T-helper 1 cell treated with Interleukin-12 subunit alpha and Interleukin-12 subunit beta and Interleukin-4 antibody, amounts not matched to agents 30 μg/mL and 1 μg/mL, for 36 hours (primary cell): Measurements from ENCODE around the gene HNRNPU.

Experiments used
- H3K27ac Mint-ChIP-seq: one replicate; pipeline ENCODE4 v1.8.0; 2021; ENCODE audit warnings: mild to moderate bottlenecking, mixed read lengths
- H3K27me3 Mint-ChIP-seq: one replicate; pipeline ENCODE4 v1.8.0; 2021; ENCODE audit warnings: low read depth, mixed read lengths
- H3K36me3 Mint-ChIP-seq: one replicate; pipeline ENCODE4 v1.8.0; 2021; ENCODE audit warnings: low read depth, mixed read lengths
- H3K4me1 Mint-ChIP-seq: one replicate; pipeline ENCODE4 v1.8.0; 2021; ENCODE audit warnings: low read depth, mixed read lengths
- H3K4me3 Mint-ChIP-seq: one replicate; pipeline ENCODE4 v1.8.0; 2021; ENCODE audit warnings: mild to moderate bottlenecking, moderate library complexity, mixed read lengths
- H3K9me3 Mint-ChIP-seq: one replicate; pipeline ENCODE4 v1.8.0; 2021; ENCODE audit warnings: mixed read lengths

The HNRNPU gene

GRCh38 chr1:244869364-244869827 is 5.1 kb upstream of the HNRNPU start:
- Mint-ChIP-seq H3K27me3 (no peaks in the 10 kb centered on the region), H3K36me3 (no peaks in the 10 kb centered on the region), H3K4me1 (peaks cover 14% of the 10 kb centered on the region), H3K9me3 (no peaks in the 10 kb centered on the region), H3K27ac (no peak overlapping the region), H3K4me3 (no peak overlapping the region)

- Mint-ChIP-seq H3K27ac (no peak overlapping the region), H3K36me3 (peaks cover 4% of the 10 kb centered on the region), H3K27me3 (no peaks in the 10 kb centered on the region), H3K4me3 (no peak overlapping the region), H3K4me1 (peaks cover 14% of the 10 kb centered on the region), H3K9me3 (no peaks in the 10 kb centered on the region)
Observed at GRCh38 chr1:244868484-244869363, 4.4 kb upstream of the HNRNPU start.

- Mint-ChIP-seq H3K4me3 (no peak overlapping the region), H3K4me1 (peaks cover 20% of the 10 kb centered on the region), H3K27me3 (no peaks in the 10 kb centered on the region), H3K27ac (no peak overlapping the region), H3K9me3 (no peaks in the 10 kb centered on the region), H3K36me3 (peaks cover 17% of the 10 kb centered on the region)
Observed at GRCh38 chr1:244866355-244866754, 2.0 kb upstream of the HNRNPU start.

GRCh38 chr1:244865820-244866219 is 1.5 kb upstream of the HNRNPU start:
- Mint-ChIP-seq H3K4me3 (no peak overlapping the region), H3K4me1 (peaks cover 25% of the 10 kb centered on the region), H3K27me3 (no peaks in the 10 kb centered on the region), H3K36me3 (peaks cover 21% of the 10 kb centered on the region), H3K27ac (no peak overlapping the region), H3K9me3 (no peaks in the 10 kb centered on the region)

GRCh38 chr1:244865028-244865371 is 657 bp upstream of the HNRNPU start:
- Mint-ChIP-seq H3K36me3 (peaks cover 30% of the 10 kb centered on the region), H3K4me1 (peaks cover 32% of the 10 kb centered on the region), H3K9me3 (no peaks in the 10 kb centered on the region), H3K27ac (peak overlapping the region; percentile 94), H3K4me3 (peak overlapping the region; percentile 85), H3K27me3 (no peaks in the 10 kb centered on the region)

GRCh38 chr1:244863491-244864252 is 671 bp downstream of the HNRNPU start:
- Mint-ChIP-seq H3K27me3 (no peaks in the 10 kb centered on the region), H3K9me3 (no peaks in the 10 kb centered on the region), H3K27ac (peak overlapping the region; percentile 94), H3K36me3 (peaks cover 40% of the 10 kb centered on the region), H3K4me1 (peaks cover 41% of the 10 kb centered on the region), H3K4me3 (peak overlapping the region; percentile 97)

- H3K27ac Mint-ChIP-seq, result peak overlapping the region; percentile 98
- H3K36me3 Mint-ChIP-seq, result peaks cover 48% of the 10 kb centered on the region
- peak overlapping the region; percentile 97 for H3K4me3 Mint-ChIP-seq
- no peaks in the 10 kb centered on the region for H3K9me3 Mint-ChIP-seq
- H3K27me3 Mint-ChIP-seq, result no peaks in the 10 kb centered on the region
- peaks cover 49% of the 10 kb centered on the region for H3K4me1 Mint-ChIP-seq
Observed at GRCh38 chr1:244862699-244863490, 1.4 kb downstream of the HNRNPU start.

- Mint-ChIP-seq H3K9me3 (no peaks in the 10 kb centered on the region), H3K36me3 (peaks cover 53% of the 10 kb centered on the region), H3K4me1 (peaks cover 53% of the 10 kb centered on the region), H3K27me3 (no peaks in the 10 kb centered on the region), H3K4me3 (peak overlapping the region; percentile 97), H3K27ac (peak overlapping the region; percentile 98)
Observed at GRCh38 chr1:244862354-244862698, 2.0 kb downstream of the HNRNPU start.

GRCh38 chr1:244861683-244862082 is 2.7 kb downstream of the HNRNPU start:
- Mint-ChIP-seq H3K9me3 (no peaks in the 10 kb centered on the region), H3K4me1 (peaks cover 58% of the 10 kb centered on the region), H3K4me3 (peak overlapping the region; percentile 97), H3K27ac (peak overlapping the region; percentile 76), H3K27me3 (no peaks in the 10 kb centered on the region), H3K36me3 (peaks cover 59% of the 10 kb centered on the region)

GRCh38 chr1:244860914-244861610 is 3.3 kb downstream of the HNRNPU start:
- peaks cover 65% of the 10 kb centered on the region for H3K36me3 Mint-ChIP-seq
- peaks cover 61% of the 10 kb centered on the region for H3K4me1 Mint-ChIP-seq
- peak overlapping the region; percentile 97 for H3K4me3 Mint-ChIP-seq

GRCh38 chr1:244860078-244860477 is 4.3 kb downstream of the HNRNPU start:
- H3K27ac Mint-ChIP-seq, result peak overlapping the region; percentile 14
- H3K4me1 Mint-ChIP-seq, result peaks cover 63% of the 10 kb centered on the region
- no peaks in the 10 kb centered on the region for H3K27me3 Mint-ChIP-seq
- peaks cover 74% of the 10 kb centered on the region for H3K36me3 Mint-ChIP-seq
- no peaks in the 10 kb centered on the region for H3K9me3 Mint-ChIP-seq
- H3K4me3 Mint-ChIP-seq, result peak overlapping the region; percentile 97

More at GRCh38 chr1:244860914-244861610, 3.3 kb downstream of the HNRNPU start:
- Mint-ChIP-seq H3K27ac (peak overlapping the region; percentile 76), H3K9me3 (no peaks in the 10 kb centered on the region), H3K27me3 (no peaks in the 10 kb centered on the region)

GRCh38 chr1:244858357-244858756 is 6.0 kb downstream of the HNRNPU start:
- Mint-ChIP-seq H3K27ac (peak overlapping the region; percentile 28), H3K4me1 (peaks cover 73% of the 10 kb centered on the region), H3K27me3 (no peaks in the 10 kb centered on the region), H3K9me3 (no peaks in the 10 kb centered on the region), H3K36me3 (peaks cover 84% of the 10 kb centered on the region), H3K4me3 (peak overlapping the region; percentile 35)

GRCh38 chr1:244857761-244858160 is 6.6 kb downstream of the HNRNPU start:
- H3K36me3 Mint-ChIP-seq, result peaks cover 83% of the 10 kb centered on the region
- H3K27me3 Mint-ChIP-seq, result no peaks in the 10 kb centered on the region
- H3K27ac Mint-ChIP-seq, result no peak overlapping the region
- peak overlapping the region; percentile 14 for H3K4me3 Mint-ChIP-seq
- peaks cover 73% of the 10 kb centered on the region for H3K4me1 Mint-ChIP-seq
- H3K9me3 Mint-ChIP-seq, result no peaks in the 10 kb centered on the region
